K562 (cell line): ENCODE data around the gene AQP11. TPM values are rescaled to one million over a fixed set of nuclear protein-coding genes. Genes with fewer than 3 reads are reported as not detected.

Experiments used
- ATAC-seq: fragments of 200-7000 bp; cut with Tn5 transposase; 3 replicates; pipeline ENCODE4 v1.9.1; 2020; ENCODE audit warnings: moderate library complexity
- BruUV-seq: library from RNA; stranded (reverse); fragments of 400-500 nt; replicated peaks from 2 replicates; lab custom pipeline; 2021; lab: Mats Ljungman, UMichigan
- CTCF ChIA-PET: fragments of 300-600 bp; formaldehyde crosslinking; extraction: SDS; loops from one replicate; lab custom pipeline; 2021; ENCODE audit warnings: low intra/inter-chr PET ratio; lab: Yijun Ruan, JAX
- POLR2A ChIA-PET: fragments of 300-600, 350-650 bp; sonication (Branson Sonifier 250); formaldehyde crosslinking; extraction: SDS; loops from one replicate; lab custom pipeline; 2021; ENCODE audit warnings: antibody characterized with exemption, inconsistent platforms; lab: Yijun Ruan, JAX
- DNase-seq, 4 experiments: peaks; one replicate each; pipeline versions ENCODE4 v3.0.0 to v3.0.0-alpha.2; 2011 to 2018; ENCODE audit warnings: low spot score in 3 of 4, mixed read lengths in 3 of 4; ENCODE audit errors: extremely low read depth in 1 of 4
- FAIRE-seq: peaks from 2 replicates; lab custom pipeline; 2011; peaks lifted over from hg19 to GRCh38; lab: Jason Lieb, UNC
- H2AFZ ChIP-seq: 2 replicates; pipeline ENCODE4 v1.6.0; 2011; ENCODE audit warnings: low read depth, low read length, control low read depth, inconsistent platforms
- H3K27ac ChIP-seq: fragments of 200-600 bp; 3 replicates; pipeline ENCODE4 v1.8.0; 2011; ENCODE audit warnings: low read depth, mild to moderate bottlenecking, control low read depth, inconsistent platforms, low read length, moderate library complexity, mixed read lengths; ENCODE audit errors: extremely low read depth
- H3K27me3 ChIP-seq, 2 experiments: fragments of 300-600 bp in 1 of 2; 2 replicates in 1 of 2; 3 replicates in 1 of 2; pipeline versions ENCODE4 v1.6.0 to v1.8.0; 2011; ENCODE audit warnings: inconsistent platforms in 2 of 2, low read length in 2 of 2, mild to moderate bottlenecking in 1 of 2, mixed read lengths in 1 of 2, moderate library complexity in 1 of 2; ENCODE audit not compliant: control insufficient read depth in 2 of 2, insufficient read depth in 2 of 2
- H3K36me3 ChIP-seq: fragments of 300-600 bp; 3 replicates; pipeline ENCODE4 v1.8.0; 2011; ENCODE audit warnings: mild to moderate bottlenecking, low read length, inconsistent platforms; ENCODE audit not compliant: control insufficient read depth, insufficient read depth
- H3K4me1 ChIP-seq, 2 experiments: fragments of 200-600 bp in 1 of 2; replicated peaks in 1 of 2; 2 replicates in 1 of 2; 3 replicates in 1 of 2; pipeline versions ENCODE4 v1.5.1 to v1.8.0; 2011; ENCODE audit warnings: inconsistent platforms in 2 of 2, low read length in 2 of 2, mild to moderate bottlenecking in 1 of 2, mixed read lengths in 1 of 2, moderate library complexity in 1 of 2; ENCODE audit not compliant: control insufficient read depth in 2 of 2, insufficient read depth in 2 of 2
- H3K4me2 ChIP-seq: 2 replicates; pipeline ENCODE4 v1.6.1; 2011; ENCODE audit warnings: low read length, control low read depth, inconsistent platforms, mixed read lengths; ENCODE audit not compliant: insufficient read depth
- H3K4me3 ChIP-seq: fragments of 200-600 bp; sonication (generic), shearing (Covaris generic); 2 replicates; pipeline ENCODE4 v1.5.1; 2016; ENCODE audit warnings: control low read depth, inconsistent platforms
- H3K79me2 ChIP-seq: fragments of 200-600 bp; 3 replicates; pipeline ENCODE4 v1.8.0; 2011; ENCODE audit warnings: low read length, inconsistent platforms; ENCODE audit not compliant: control insufficient read depth, insufficient read depth
- H3K9ac ChIP-seq, 2 experiments: 2 replicates each; pipeline versions ENCODE4 v1.6.0 to v1.6.1; 2011; ENCODE audit warnings: low read depth in 2 of 2, low read length in 2 of 2, control low read depth in 1 of 2, inconsistent platforms in 1 of 2, mild to moderate bottlenecking in 1 of 2, mixed read lengths in 1 of 2; ENCODE audit not compliant: insufficient read depth in 1 of 2
- H3K9me1 ChIP-seq: one replicate; pipeline ENCODE4 v1.6.0; 2011; ENCODE audit warnings: inconsistent platforms, mild to moderate bottlenecking, low read length, moderate library complexity; ENCODE audit not compliant: control insufficient read depth, insufficient read depth
- H3K9me3 ChIP-seq: replicated peaks from 2 replicates; pipeline ENCODE4 v1.5.1; 2011; ENCODE audit warnings: low read depth, low read length, inconsistent platforms; ENCODE audit not compliant: control insufficient read depth, insufficient read depth
- H4K20me1 ChIP-seq: replicated peaks from 2 replicates; pipeline ENCODE4 v1.6.1; 2011; ENCODE audit warnings: low read length, inconsistent platforms, mixed read lengths; ENCODE audit not compliant: control insufficient read depth, insufficient read depth
- ATF3 ChIP-seq, 2 experiments: fragments of 450-650 bp in 1 of 2; sonication (generic) in 1 of 2; formaldehyde crosslinking in 1 of 2; IDR thresholded peaks in 1 of 2; conservative IDR thresholded peaks in 1 of 2; 2 replicates each; pipeline versions ENCODE4 v1.6.1 to v1.8.1; 2016 to 2023; ENCODE audit warnings: mild to moderate bottlenecking in 2 of 2, moderate library complexity in 2 of 2, inconsistent platforms in 1 of 2, missing genetic modification reagents in 1 of 2
- BMI1 ChIP-seq: fragments of 150-350 bp; IDR thresholded peaks from 2 replicates; pipeline ENCODE4 v1.6.1; 2014; ENCODE audit warnings: low read length
- CBX1 ChIP-seq: sonication (generic); IDR thresholded peaks from 2 replicates; pipeline ENCODE4 v1.6.1; 2016; ENCODE audit warnings: antibody characterized with exemption, low read depth, mild to moderate bottlenecking
- DPF2 ChIP-seq: fragments of 450-650 bp; IDR thresholded peaks from 2 replicates; pipeline ENCODE4 v1.6.1; 2016
- HDAC3 ChIP-seq: fragments of 450-650 bp; IDR thresholded peaks from 2 replicates; pipeline ENCODE4 v1.6.1; 2018; ENCODE audit warnings: borderline replicate concordance, mild to moderate bottlenecking, moderate library complexity; ENCODE audit not compliant: partially characterized antibody
- MECOM ChIP-seq: fragments of 250-450 bp; sonication (Bioruptor Pico); IDR thresholded peaks from 2 replicates; pipeline ENCODE4 v1.8.0; 2022; ENCODE audit warnings: inconsistent platforms
- MYNN ChIP-seq, 2 experiments: sonication (generic); formaldehyde crosslinking in 1 of 2; IDR thresholded peaks; 2 replicates each; pipeline versions ENCODE4 v1.5.0 to v1.6.1; 2016 to 2020; ENCODE audit warnings: antibody characterized with exemption in 1 of 2, missing genetic modification reagents in 1 of 2
- NFE2 ChIP-seq: IDR thresholded peaks from 2 replicates; pipeline ENCODE4 v1.6.1; 2014; ENCODE audit warnings: antibody characterized with exemption, low read depth
- NONO ChIP-seq, 2 experiments: fragments of 200-400 bp in 1 of 2; fragments of 450-650 bp in 1 of 2; formaldehyde crosslinking in 1 of 2; IDR thresholded peaks; 2 replicates each; pipeline ENCODE4 v1.6.1; 2017; ENCODE audit warnings: low read depth in 2 of 2, mild to moderate bottlenecking in 2 of 2, moderate library complexity in 2 of 2, low read length in 1 of 2
- POLR2AphosphoS5 ChIP-seq: IDR thresholded peaks from 2 replicates; pipeline ENCODE4 v1.6.1; 2011; ENCODE audit warnings: mild to moderate bottlenecking, low read depth, low read length, moderate library complexity; ENCODE audit not compliant: control insufficient read depth, insufficient read depth
- PTRF ChIP-seq: fragments of 450-650 bp; IDR thresholded peaks from 2 replicates; pipeline ENCODE4 v1.6.1; 2016; ENCODE audit warnings: mild to moderate bottlenecking, missing genetic modification characterization, missing compliant biosample characterization
- SMAD2 ChIP-seq: fragments of 150-350 bp; IDR thresholded peaks from 2 replicates; pipeline ENCODE4 v1.6.1; 2014; ENCODE audit warnings: low read depth, mild to moderate bottlenecking, low read length
- SNAPC5 ChIP-seq: fragments of 250-450 bp; sonication (Bioruptor Pico); IDR thresholded peaks from 2 replicates; pipeline ENCODE4 v1.8.0; 2021; ENCODE audit warnings: moderate library complexity, mild to moderate bottlenecking, inconsistent platforms
- TAF15 ChIP-seq: fragments of 200-400 bp; formaldehyde crosslinking; IDR thresholded peaks from 2 replicates; pipeline ENCODE4 v1.6.1; 2017; ENCODE audit warnings: mild to moderate bottlenecking, low read depth, low read length, moderate library complexity
- XRCC5 ChIP-seq: fragments of 200-400 bp; formaldehyde crosslinking; IDR thresholded peaks from 2 replicates; pipeline ENCODE4 v1.6.1; 2017; ENCODE audit warnings: low read depth, mild to moderate bottlenecking, low read length
- WGBS: fragments of 100-300 bp; shearing (Covaris generic); methylation state at CpG from one replicate; pipeline ENCODE4 v1.1.6; 2016; ENCODE audit warnings: low coverage, mixed read lengths; ENCODE audit not compliant: insufficient coverage; ENCODE audit errors: missing lambda C conversion rate; 5-methylcytosine and 5-hydroxymethylcytosine counted together
- in situ Hi-C: fragments of 300-500 bp; cut with MboI; formaldehyde crosslinking; loops from 4 replicates; pipeline ENCODE4 v1.15.0; 2018; ENCODE audit warnings: inconsistent platforms, mixed read lengths
- intact Hi-C: fragments of 100-400 bp; cut with micrococcal nuclease; formaldehyde crosslinking; loops from 2 replicates; pipeline ENCODE4 v1.14.2; 2022
- polyA plus RNA-seq, 8 experiments: library from polyadenylated mRNA; depleted of rRNA in 4 of 8; stranded (reverse) in 5 of 8; unstranded in 3 of 8; fragments of >200 nt; fragmentation: Nextera tagmentation in 2 of 8; fragmentation: Illumina TruSeq in 1 of 8; extraction: Ambion mirVana in 2 of 8; extraction: Trizol in 1 of 8; gene quantifications; 2 replicates each; pipeline versions ENCODE4 v1.2.1 to v1.2.3, GENCODE V29; 2011 to 2014; ENCODE audit warnings: inconsistent platforms in 1 of 8, missing spikeins in 1 of 8
- total RNA-seq, 7 experiments: library from RNA; depleted of rRNA in 6 of 7; stranded (reverse); fragments of >200 nt in 6 of 7; fragmentation: Illumina TruSeq in 2 of 7; extraction: Trizol in 2 of 7; gene quantifications; 2 replicates each; pipeline versions ENCODE4 v1.2.1 to v1.2.3, GENCODE V29; 2011 to 2021; ENCODE audit warnings: low replicate concordance in 1 of 7
- TF ChIP-seq, protein P1 (sequence below): fragments of 250-450 bp; sonication (Bioruptor Pico); IDR thresholded peaks from 2 replicates; pipeline ENCODE4 v1.5.0; 2021; ENCODE audit warnings: mild to moderate bottlenecking, moderate library complexity

Gene AQP11
- total and polyA plus RNA-seq, 9 of the 15 experiments (the other 6 are each of a cell fraction or from before 2014, with no cell fraction given): 0.09 to 1.0 (median 0.36) TPM

GRCh38 chr11:77598195-77598594 lies 8.4 kb downstream of the AQP11 start (continued):
- TF ChIP-seq SNAPC5 (no peak), POLR2AphosphoS5 (no peak), SMAD2 (no peak), HDAC3 (no peak)
- TF ChIP-seq, protein P1, sequence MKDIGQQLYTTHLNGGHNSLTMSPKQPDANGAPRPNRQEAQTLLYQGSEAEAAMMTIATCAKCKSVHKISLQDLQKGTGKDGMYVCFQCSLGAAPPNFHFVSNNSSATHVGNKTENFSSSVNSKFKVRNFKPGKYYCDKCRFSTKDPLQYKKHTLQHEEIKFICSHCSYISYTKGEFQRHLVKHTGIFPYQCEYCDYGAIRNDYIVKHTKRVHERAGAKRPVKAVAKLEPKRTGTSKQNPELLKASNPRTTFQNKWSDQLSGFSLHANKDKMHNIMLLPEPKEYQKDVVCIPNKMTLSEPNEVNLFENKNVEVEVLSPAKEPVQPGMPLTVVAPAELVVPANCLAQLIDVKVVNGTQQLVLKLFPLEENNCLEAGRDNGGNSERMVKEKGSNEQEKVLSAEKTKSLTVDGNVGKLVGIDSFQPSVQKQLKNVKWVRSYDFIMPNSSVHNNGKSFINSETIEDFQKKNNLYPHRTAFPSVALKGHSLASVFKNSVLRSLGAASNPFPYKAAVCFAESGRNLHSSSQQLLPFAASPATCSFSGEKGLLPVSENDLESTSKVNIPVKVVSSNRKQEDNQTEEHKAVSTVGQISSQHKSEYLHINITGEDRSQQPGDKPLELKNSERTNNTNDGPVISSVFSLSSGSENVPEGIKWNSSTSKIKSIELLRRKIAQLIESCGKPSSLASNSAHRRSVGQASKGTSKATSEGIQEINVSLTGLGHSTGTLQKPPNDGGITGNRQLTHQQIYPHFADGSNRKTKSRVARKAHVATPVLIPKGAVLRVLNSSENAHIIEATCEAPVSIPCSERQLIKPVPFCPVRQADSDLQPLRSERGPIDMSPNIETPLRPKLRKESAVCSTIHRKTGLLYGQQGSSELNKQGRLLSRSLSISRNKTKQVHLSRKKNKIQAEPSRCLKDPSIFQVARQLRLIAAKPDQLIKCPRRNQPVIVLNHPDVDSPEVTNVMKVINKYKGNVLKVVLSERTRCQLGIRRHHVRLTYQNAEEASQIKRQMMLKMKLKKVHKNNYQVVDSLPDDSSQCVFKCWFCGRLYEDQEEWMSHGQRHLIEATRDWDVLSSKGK (CRISPR knock-in tag): no peak

DNA sequence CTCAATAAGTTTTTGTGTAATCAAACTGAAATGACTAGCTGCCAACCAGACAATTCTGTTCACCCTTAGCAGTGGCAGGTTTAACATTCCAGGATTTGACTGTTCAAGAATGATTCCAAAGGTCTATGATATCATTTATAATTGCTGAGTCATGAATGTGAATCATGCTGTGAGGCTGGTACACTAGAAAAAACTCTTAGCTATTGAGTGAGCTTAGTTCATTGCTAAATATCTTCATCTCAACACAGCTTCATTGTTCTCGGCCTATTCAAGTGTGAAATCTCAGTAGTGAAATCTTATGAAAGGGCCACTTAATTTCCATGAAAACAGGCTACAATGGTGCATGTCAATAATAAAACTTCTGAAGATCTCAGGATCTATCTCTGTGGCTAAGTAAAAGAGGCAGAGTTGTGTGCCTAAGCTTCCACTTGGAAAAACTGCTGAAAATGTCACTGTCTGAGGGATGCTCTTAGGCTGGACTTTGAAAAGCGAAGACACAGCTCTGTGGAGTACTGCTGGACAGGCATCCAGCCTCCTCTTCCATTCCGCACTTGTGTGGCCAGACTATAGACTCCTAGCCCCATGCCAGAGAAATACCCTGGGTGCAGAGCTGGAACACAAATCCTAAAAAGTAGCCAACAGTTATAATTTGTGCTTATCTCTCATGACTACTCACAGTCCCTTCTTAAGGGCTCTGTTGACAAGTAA lies 12.8 kb downstream of the AQP11 start:
- ChIA-PET POLR2A (interaction anchor here (1.5 to 3.2 kb wide), 4 partner anchors 9 to 520 kb away, joined by 4 to 16 read pairs (median 7); partner anchors contain the start of gene AQP11), CTCF (no interaction called here)
- peaks cover 34% of the 10 kb centered on the region for H3K36me3 ChIP-seq
- peak overlapping the region; percentile 43; the same call in 1 of the 3 replicates for H3K27ac ChIP-seq
- no peaks in the 10 kb centered on the region for H3K27me3 ChIP-seq
- H3K4me1 ChIP-seq: peaks cover 0 to 4% of the 10 kb centered on the region in 2 experiments; a peak in 2 of 5 replicates
- no TSS peak for BruUV-seq
- H2AFZ ChIP-seq: no peak overlapping the region
- H3K9me1 ChIP-seq: no peaks in the 10 kb centered on the region
- no peak for FAIRE-seq
- 90% methylated on average over 3 of the region's 3 CpGs for WGBS
- peak; percentile 37; the same call in 2 of the 3 replicates for ATAC-seq
- in situ Hi-C loops (no loop called here), intact Hi-C loops (no loop called here)
- H3K79me2 ChIP-seq: no peaks in the 10 kb centered on the region
- peak in 2 of 4 experiments; percentile 21 to 30 for DNase-seq
- H3K4me3 ChIP-seq: no peak overlapping the region
- no peak overlapping the region for H3K9ac ChIP-seq
- no peaks in the 10 kb centered on the region for H3K9me3 ChIP-seq
- no peak overlapping the region for H3K4me2 ChIP-seq
- H4K20me1 ChIP-seq: no peaks in the 10 kb centered on the region
- no peak for TF ChIP-seq MECOM (CRISPR knock-in tag)
- peak; percentile 85 for TF ChIP-seq NFE2
- peak; percentile 36; the same call in 1 of the 2 replicates for TF ChIP-seq DPF2
- no peak for TF ChIP-seq TAF15
- no peak for TF ChIP-seq CBX1
- no peak for TF ChIP-seq MYNN (IDR thresholded peaks at IDR 0.05)
- no peak for TF ChIP-seq MYNN (CRISPR knock-in tag; IDR thresholded peaks at IDR 0.05)
- no peak for TF ChIP-seq NONO (IDR thresholded peaks at IDR 0.05; ENCODE audit: low read depth in 2 of 2, low read length in 1 of 2)
- no peak for TF ChIP-seq PTRF (tag)
- TF ChIP-seq ATF3 (IDR thresholded peaks at IDR 0.05): peak; percentile 68
- no peak for TF ChIP-seq ATF3 (CRISPR knock-in tag; conservative IDR thresholded peaks at IDR 0.05)
- TF ChIP-seq XRCC5: no peak
- no peak for TF ChIP-seq BMI1
